Calu3 (cell line): ENCODE measurements around the gene SMG7. TPM values are rescaled to one million over a fixed set of nuclear protein-coding genes. Genes with fewer than 3 reads are reported as not detected.

Experiments
- BruUV-seq: library from RNA; stranded (reverse); fragments of 400-500 nt; replicated peaks from 2 replicates; lab custom pipeline; 2021; lab: Mats Ljungman, UMichigan
- CTCF ChIA-PET: fragments of 300-600 bp; sonication (Branson Sonifier 250); formaldehyde crosslinking; loops from one replicate; lab custom pipeline; 2022; ENCODE audit warnings: antibody characterized with exemption; lab: Charles Lee
- DNase-seq: peaks from one replicate; pipeline ENCODE4 v3.0.0; 2022
- H3K27ac Mint-ChIP-seq: one replicate; pipeline ENCODE4 v1.8.0; 2022; ENCODE audit warnings: mixed read lengths; ENCODE audit not compliant: unreplicated experiment
- H3K27me3 Mint-ChIP-seq: one replicate; pipeline ENCODE4 v1.8.0; 2022; ENCODE audit warnings: mixed read lengths; ENCODE audit not compliant: unreplicated experiment
- H3K36me3 Mint-ChIP-seq: one replicate; pipeline ENCODE4 v1.8.0; 2022; ENCODE audit warnings: mild to moderate bottlenecking, moderate library complexity, mixed read lengths; ENCODE audit not compliant: insufficient read depth, unreplicated experiment
- H3K4me1 Mint-ChIP-seq: one replicate; pipeline ENCODE4 v1.8.0; 2022; ENCODE audit warnings: mild to moderate bottlenecking, low read depth, mixed read lengths; ENCODE audit not compliant: unreplicated experiment
- H3K4me3 Mint-ChIP-seq: one replicate; pipeline ENCODE4 v1.8.0; 2022; ENCODE audit warnings: mild to moderate bottlenecking, low read depth, moderate library complexity, mixed read lengths; ENCODE audit not compliant: unreplicated experiment
- H3K9me3 Mint-ChIP-seq: one replicate; pipeline ENCODE4 v1.8.0; 2022; ENCODE audit warnings: low read depth, mixed read lengths; ENCODE audit not compliant: unreplicated experiment
- intact Hi-C: fragments of 100-400 bp; cut with micrococcal nuclease; formaldehyde crosslinking; loops from one replicate; pipeline ENCODE4 v1.10.0; 2022; ENCODE audit not compliant: unreplicated experiment
- total RNA-seq: library from RNA; stranded (reverse); gene quantifications from 2 replicates; pipeline ENCODE4 v1.2.3, GENCODE V29; 2022
- TF ChIP-seq, protein P1 (sequence below): fragments of 200-600 bp; IDR thresholded peaks from one replicate; pipeline ENCODE4 v1.8.0; 2022; ENCODE audit warnings: antibody characterized with exemption; ENCODE audit not compliant: unreplicated experiment

SMG7 gene
- total RNA-seq, 1 experiment from 2014 or later: 96.3 TPM

DNA sequence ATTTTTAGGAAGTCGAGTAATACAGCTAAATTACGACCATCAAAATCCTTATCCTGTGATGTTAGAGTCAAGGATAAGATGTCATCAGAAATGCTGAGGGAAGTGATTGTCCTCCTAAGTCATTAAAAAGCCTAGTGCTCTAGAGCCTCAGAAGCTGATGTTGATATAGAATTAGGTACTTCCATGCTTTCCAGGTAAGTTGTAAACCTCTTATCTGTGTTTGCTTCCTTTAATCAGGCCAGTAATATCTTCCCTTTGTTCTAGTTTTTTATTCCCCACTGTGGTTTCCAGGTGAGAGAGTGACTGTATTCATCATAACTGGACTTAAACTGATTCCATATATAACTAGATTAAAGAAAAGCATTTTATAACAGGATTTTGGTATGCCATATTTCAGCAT is 44.4 kb downstream of the SMG7 start:
- BruUV-seq: no TSS peak
- Mint-ChIP-seq H3K4me1 (peaks cover 18% of the 10 kb centered on the region), H3K9me3 (no peaks in the 10 kb centered on the region), H3K27ac (no peak overlapping the region), H3K36me3 (peaks cover 14% of the 10 kb centered on the region), H3K27me3 (no peaks in the 10 kb centered on the region), H3K4me3 (no peak overlapping the region)
- no peak for DNase-seq
- CTCF ChIA-PET: no interaction called here
- intact Hi-C loops: loop anchor here (5.0 kb wide), 1 partner anchor 34 kb away; no protein-coding TSS in a partner anchor
- TF ChIP-seq, protein P1, sequence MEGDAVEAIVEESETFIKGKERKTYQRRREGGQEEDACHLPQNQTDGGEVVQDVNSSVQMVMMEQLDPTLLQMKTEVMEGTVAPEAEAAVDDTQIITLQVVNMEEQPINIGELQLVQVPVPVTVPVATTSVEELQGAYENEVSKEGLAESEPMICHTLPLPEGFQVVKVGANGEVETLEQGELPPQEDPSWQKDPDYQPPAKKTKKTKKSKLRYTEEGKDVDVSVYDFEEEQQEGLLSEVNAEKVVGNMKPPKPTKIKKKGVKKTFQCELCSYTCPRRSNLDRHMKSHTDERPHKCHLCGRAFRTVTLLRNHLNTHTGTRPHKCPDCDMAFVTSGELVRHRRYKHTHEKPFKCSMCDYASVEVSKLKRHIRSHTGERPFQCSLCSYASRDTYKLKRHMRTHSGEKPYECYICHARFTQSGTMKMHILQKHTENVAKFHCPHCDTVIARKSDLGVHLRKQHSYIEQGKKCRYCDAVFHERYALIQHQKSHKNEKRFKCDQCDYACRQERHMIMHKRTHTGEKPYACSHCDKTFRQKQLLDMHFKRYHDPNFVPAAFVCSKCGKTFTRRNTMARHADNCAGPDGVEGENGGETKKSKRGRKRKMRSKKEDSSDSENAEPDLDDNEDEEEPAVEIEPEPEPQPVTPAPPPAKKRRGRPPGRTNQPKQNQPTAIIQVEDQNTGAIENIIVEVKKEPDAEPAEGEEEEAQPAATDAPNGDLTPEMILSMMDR: no peak

DNA sequence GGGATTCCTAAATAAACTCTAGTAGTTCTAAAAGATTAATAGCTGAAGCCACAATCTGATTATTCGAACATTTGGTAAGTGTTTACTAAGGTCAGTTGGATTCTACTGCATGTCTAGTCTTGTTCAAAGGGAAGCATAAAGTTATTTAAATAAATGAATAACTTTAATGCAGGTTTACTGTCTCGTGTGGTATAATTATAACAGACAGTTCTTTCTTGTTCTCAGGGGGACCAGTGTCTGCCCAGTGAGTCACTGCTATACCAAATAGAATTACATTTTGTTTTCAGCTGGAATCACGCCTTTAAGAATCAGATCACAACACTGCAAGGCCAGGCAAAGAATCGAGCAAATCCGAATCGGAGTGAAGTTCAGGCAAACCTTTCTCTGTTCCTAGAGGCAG is 45.1 kb downstream of the SMG7 start:
- H3K4me3 Mint-ChIP-seq: no peak overlapping the region
- peaks cover 17% of the 10 kb centered on the region for H3K36me3 Mint-ChIP-seq
- no TSS peak for BruUV-seq
- no peaks in the 10 kb centered on the region for H3K9me3 Mint-ChIP-seq
- H3K27ac Mint-ChIP-seq: no peak overlapping the region
- CTCF ChIA-PET: no interaction called here
- no peaks in the 10 kb centered on the region for H3K27me3 Mint-ChIP-seq
- TF ChIP-seq, protein P1: no peak
- intact Hi-C loops: loop anchor here (5.0 kb wide), 1 partner anchor 35 kb away; no protein-coding TSS in a partner anchor
- no peak for DNase-seq
- peaks cover 12% of the 10 kb centered on the region for H3K4me1 Mint-ChIP-seq

DNA sequence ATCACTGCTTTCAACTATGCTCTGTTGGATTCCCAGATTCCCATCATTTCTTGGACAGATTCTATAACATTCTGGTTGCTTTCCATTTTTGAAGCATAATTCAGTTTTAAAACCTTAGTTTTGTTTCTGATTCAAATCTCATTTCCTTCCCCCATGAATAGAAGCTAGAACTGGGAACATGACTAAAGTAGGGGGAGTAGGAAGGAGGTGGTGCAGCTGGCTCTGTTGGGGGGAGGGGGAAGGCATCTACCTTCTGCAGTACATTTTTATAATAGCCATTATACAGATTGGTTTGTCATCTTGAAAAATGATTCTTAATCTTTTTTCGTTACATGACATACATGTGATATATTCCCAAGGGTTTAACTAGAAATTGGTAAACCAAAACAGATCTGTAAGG is 48.1 kb downstream of the SMG7 start:
- no peak overlapping the region for H3K4me3 Mint-ChIP-seq
- no peak overlapping the region for H3K27ac Mint-ChIP-seq
- DNase-seq: no peak
- TF ChIP-seq, protein P1: no peak
- intact Hi-C loops: no loop called here
- peaks cover 22% of the 10 kb centered on the region for H3K36me3 Mint-ChIP-seq
- CTCF ChIA-PET: no interaction called here
- peaks cover 4% of the 10 kb centered on the region for H3K4me1 Mint-ChIP-seq
- H3K9me3 Mint-ChIP-seq: no peaks in the 10 kb centered on the region
- H3K27me3 Mint-ChIP-seq: no peaks in the 10 kb centered on the region
- BruUV-seq: TSS peak; percentile 4

DNA sequence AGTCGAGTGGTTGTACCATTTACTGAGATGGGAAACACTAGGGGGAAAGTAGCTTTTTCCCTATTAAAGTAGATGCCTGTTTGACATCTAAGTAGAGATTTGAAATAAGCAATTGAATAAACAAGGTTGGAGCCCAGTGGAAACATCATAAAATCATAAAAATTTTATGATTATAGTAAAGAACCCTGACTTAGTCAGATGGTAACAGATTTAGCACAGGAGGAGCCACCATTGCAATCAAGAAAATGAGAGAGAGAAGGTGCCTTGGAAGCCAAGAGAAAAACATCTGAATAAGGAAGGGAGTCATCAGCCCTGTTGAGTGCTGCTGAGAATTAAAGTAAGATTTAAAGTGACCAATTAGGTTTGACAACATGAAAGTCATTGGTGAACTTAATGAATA is 49.8 kb downstream of the SMG7 start:
- BruUV-seq: no TSS peak
- DNase-seq: no peak
- Mint-ChIP-seq H3K9me3 (no peaks in the 10 kb centered on the region), H3K36me3 (peaks cover 25% of the 10 kb centered on the region), H3K27me3 (no peaks in the 10 kb centered on the region), H3K4me3 (no peak overlapping the region), H3K4me1 (no peaks in the 10 kb centered on the region), H3K27ac (no peak overlapping the region)
- intact Hi-C loops: no loop called here
- CTCF ChIA-PET: interaction anchor here (0.7 kb wide), 1 partner anchor 40 kb away, joined by 3 read pairs; no protein-coding TSS in a partner anchor
- TF ChIP-seq, protein P1: no peak
